Liver (tissue), 3 donors: ENCODE results near the gene FAM13A.

ENCODE experiments used
- CTCF ChIP-seq: fragments of 150-350 bp; IDR thresholded peaks from 2 replicates; pipeline ENCODE4 v1.5.1; 2017; ENCODE audit warnings: improper control_type of control experiment, low read depth, low read length; ENCODE audit not compliant: missing input control
- EGR1 ChIP-seq, 2 donors: IDR thresholded peaks; 2 replicates each; pipeline ENCODE4 v1.6.1; 2016 to 2018; ENCODE audit warnings: antibody characterized with exemption in 2 of 2, low read depth in 2 of 2
- RAD21 ChIP-seq, 2 donors: IDR thresholded peaks; 2 replicates each; pipeline ENCODE4 v1.6.1; 2016; ENCODE audit warnings: antibody characterized with exemption in 2 of 2, mild to moderate bottlenecking in 2 of 2
- RXRA ChIP-seq, 2 donors: IDR thresholded peaks; 2 replicates each; pipeline ENCODE4 v1.6.1; 2017 to 2018; ENCODE audit warnings: antibody characterized with exemption in 2 of 2, mild to moderate bottlenecking in 1 of 2
- ZBTB33 ChIP-seq: IDR thresholded peaks from 2 replicates; pipeline ENCODE4 v1.6.1; 2016; ENCODE audit warnings: antibody characterized with exemption
- donor health status: healthy.
- donor health status: healthy.

- no peak for TF ChIP-seq CTCF
- TF ChIP-seq ZBTB33 = no peak
- TF ChIP-seq RXRA (IDR thresholded peaks at IDR 0.05) = no peak
- TF ChIP-seq RAD21 (IDR thresholded peaks at IDR 0.05) = no peak
- TF ChIP-seq EGR1 (IDR thresholded peaks at IDR 0.05; ENCODE audit: low read depth in 2 of 2) = no peak
These were observed 91.9 kb downstream of the FAM13A start for GRCh38 chr4:88965053-88965452.
